ENCODE results near the gene NAGS.
A peak's percentile ranks its signal among the peaks of the same experiment; 100 is the strongest.
"Not testable (repeated sequence)": the region's sequence is repeated elsewhere in the genome, so short reads cannot be mapped to it uniquely, and the experiment has no call there.

Gene NAGS

DNA sequence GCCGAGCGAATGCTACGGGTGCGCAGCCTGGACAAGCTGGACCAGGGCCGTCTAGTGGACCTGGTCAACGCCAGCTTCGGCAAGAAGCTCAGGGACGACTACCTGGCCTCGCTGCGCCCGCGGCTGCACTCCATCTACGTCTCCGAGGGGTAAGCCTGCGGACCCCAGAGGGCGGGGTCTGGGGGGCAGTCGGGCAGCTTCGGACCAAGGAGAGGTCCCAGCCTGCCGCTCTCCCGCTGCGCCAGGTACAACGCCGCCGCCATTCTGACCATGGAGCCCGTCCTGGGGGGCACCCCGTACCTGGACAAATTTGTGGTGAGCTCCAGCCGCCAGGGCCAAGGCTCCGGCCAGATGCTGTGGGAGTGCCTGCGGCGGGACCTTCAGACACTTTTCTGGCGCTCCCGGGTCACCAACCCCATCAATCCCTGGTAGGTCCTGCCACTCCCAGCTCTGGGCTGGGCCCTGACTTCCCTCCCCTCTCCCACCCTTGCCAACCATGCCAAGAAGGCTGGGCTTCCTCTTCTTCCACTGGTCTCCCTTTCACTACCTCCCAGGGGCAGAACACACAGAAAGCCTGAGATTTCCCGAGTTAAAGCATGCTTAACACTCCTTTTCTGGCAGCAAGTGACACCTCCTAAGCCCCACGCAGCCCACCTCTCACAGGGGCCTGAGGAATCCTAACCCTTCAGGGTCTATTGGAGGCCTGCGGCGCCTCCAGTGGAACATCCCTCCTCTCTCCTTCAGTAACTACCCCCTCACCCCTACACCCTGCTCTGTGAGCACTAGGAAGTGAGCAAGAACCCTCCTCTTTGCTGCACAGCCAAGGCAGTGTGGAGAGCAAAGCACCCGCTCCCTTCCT is 3.2 kb downstream of the NAGS start:
- DNase-seq, result no peak

DNA sequence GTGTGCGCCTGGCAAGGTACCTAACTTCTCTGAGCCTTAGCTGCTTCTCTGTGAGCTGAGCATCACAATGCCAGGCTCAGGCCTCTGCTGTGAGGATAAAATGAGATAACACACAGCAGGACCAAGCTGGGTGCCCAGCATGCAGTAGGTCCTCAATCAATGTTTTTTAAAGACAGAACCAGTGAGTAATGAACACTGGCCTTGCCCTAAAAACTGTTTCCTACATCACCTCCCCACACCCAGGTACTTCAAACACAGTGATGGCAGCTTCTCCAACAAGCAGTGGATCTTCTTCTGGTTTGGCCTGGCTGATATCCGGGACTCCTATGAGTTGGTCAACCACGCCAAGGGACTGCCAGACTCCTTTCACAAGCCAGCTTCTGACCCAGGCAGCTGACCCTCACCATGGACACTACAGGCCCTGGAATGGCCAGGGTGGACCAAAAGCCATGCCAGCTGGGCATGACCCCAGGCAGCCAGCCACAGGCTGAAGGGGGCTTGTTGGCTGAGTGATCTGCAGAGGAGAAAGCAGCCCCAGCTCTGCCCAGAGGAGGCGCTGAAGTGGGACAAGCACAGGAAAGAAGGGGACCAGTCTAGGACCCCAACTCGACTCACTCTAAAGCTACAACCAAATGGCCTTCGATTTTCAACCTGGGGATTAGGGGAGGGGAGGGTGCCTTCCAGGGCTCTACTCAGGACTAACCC is 3.9 kb downstream of the NAGS start:
- DNase-seq, result no peak

- DNase-seq, result no peak
These were observed 6.7 kb downstream of the NAGS start for GRCh38 chr17:44010966-44011647.

DNA sequence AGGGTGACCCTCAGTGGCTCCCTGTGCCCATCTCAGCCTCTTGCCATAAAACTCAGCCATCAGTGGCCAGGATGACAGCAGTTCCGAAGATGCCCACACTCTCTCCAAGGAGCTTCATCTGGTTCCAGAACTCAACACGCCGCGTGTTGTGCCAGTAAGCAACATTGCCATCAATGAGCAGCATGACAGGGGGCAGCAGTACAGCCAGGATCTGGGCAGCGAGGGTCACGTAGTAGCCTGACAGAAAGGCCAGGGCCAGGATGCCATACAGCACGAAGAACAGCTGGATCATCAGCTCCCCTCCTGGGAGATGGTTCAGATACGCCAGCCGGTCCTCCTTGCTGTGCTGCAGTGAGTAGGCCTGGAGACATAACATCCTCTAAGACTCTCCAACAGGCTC is 7.5 kb downstream of the NAGS start:
- no peak for DNase-seq

DNA sequence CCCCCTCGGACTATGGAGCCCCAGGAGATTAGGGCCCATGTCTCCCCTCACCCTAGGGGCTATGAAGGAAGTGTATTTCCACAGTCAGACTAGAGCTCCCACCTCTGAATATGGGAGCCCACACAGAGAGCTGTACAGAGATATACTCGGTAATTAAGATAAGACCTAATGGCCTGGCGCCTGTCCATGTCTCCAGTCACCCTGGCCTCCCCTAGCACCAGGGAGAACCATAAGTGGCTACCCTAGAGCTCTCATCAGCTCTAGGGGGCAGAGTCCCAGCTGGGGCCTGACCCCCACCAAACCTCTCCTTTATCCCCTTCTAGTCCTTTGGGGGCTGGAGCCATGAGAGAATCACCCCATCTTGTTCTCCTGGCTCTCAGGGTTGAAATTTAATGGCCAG is 8.0 kb downstream of the NAGS start:
- DNase-seq, result no peak

GRCh38 chr17:44012874-44013273 is 8.5 kb downstream of the NAGS start:
- DNase-seq, result no peak

DNA sequence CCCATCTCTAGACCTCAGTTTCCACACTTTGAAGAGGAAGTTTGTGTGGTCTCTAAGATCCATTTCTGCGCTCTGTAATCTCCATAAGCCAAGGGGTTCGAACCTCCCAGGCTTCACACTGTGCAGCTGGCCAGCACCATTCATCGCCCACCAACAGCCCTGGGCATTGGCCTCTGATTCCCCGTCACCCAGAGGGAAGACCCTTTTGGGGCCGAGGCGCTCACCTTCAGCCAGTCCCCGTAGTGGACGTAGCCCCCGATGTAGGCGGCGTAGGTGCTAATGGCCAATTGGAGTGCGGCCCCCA is 9.7 kb downstream of the NAGS start:
- no peak for DNase-seq

DNA sequence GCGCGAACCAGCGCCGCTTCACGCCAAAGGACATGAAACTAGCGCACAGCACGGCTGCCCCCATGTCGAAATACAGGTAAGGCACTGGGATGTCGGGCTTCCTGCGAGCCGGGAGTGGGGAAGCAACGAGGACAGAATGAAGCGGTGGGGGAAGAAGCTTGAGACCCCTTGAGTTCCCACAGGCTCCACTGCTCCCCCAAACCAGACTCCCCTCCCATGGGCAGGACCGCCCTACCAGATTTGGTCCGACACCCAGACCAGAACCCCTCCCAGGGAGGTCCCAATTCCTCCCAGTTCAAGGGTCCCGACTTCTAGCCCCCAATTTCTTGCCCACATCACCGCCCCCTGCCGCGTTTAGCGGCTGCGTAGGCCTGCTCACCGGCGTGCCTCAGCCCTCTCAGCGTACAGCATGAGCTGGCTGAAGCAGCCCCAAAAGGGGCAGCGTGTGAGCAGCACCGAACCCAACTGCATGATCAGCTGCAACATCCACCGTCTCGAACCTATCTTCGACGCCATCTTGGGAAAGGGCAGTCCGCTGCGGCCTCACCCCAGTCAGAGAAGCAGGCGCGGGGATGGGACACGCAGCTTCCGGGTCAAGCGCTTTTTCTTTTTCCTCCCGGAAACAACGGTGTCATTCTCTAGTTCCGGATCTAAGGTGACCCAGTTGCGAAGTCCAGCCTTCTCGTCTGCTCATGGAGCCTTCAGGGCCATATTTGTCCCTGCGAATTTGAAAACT is 10.2 kb downstream of the NAGS start, which contains the start of gene TMEM101:
Gene TMEM101, minus strand, starts transcription at position 527 of the 736 bp plus-strand sequence. Its CDS starts 11 bp downstream, at position 516.
- DNase-seq, result peak; percentile 94

GRCh38 chr17:44021227-44021626 is 16.8 kb downstream of the NAGS start:
- not testable (repeated sequence) for DNase-seq

GRCh38 chr17:44022246-44022645 is 17.8 kb downstream of the NAGS start:
- no peak for DNase-seq

DNA sequence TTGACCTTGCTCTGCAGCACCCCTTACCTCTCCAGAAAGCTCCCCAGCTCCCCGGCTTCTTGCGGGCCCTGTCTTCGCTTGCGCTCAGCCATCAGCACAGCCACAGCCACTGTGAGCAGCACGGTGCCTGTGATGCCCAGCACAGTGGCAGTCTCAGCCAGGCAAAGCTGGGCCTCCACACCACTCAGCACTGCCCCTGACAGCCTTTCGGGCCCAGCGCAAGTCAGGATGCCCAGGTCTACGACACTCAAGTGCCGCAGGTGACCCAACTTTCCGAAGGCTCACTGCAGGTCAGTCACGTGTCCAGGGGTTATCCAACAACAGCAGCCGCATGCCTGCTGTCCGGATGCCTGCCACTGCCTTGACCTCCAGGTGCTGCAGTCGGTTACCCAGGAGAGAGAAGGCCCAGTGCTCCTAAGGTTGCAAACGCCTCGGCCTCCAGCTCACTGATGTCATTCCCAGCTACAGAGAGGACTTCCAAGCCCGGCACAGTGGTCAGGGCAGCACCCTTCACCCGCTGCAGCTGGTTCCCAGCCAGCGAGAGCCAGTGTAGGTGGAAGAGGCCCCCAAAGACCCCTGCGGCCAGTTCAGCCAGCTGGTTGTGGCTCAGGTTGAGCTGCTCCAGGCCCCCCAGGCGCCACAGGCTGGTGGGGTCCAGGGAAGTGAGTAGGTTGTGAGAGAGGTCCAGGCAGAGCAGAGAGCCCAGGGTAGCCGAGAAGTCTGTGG is 19.3 kb downstream of the NAGS start:
- no peak for DNase-seq

GRCh38 chr17:44024271-44024663 is 19.8 kb downstream of the NAGS start:
- no peak for DNase-seq

DNA sequence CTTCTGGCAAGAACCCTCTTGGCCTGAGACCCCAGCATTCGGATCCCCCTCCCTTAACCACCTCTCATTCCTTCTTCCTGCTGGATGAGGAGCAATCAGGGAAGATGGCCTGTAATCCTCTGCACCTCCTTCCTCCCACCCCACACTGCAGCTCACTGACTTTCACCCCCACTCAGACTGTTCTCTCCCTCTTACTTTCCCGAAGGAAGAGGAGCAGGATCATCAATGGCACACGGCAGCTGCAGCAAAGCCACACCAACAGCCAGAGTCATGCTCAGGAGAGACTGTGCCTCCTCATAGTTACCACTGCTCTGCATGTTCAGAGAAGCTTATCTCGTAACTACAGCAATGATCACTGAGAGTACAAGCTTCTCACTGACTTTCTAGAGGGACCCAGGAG is 20.4 kb downstream of the NAGS start:
- no peak for DNase-seq

DNA sequence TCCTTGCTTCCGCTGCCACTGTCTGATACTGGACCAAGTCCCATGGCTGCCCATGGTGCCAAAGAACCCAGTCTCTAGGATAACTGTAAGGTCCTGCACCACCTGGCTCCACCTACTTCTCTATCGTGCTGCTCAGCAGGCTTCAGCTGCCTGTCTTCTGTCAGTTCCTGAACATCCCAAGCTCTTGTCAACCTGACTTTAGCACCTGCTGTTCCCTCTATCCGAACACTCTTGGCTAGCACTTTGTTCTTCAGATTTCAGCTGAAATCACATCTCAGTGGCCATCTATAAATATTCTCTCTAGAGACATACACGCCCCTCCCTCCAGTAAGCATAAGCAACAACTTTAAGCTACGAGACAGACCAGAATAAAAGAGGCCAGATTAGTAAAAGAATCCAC is 25.3 kb downstream of the NAGS start:
- no peak for DNase-seq

DNA sequence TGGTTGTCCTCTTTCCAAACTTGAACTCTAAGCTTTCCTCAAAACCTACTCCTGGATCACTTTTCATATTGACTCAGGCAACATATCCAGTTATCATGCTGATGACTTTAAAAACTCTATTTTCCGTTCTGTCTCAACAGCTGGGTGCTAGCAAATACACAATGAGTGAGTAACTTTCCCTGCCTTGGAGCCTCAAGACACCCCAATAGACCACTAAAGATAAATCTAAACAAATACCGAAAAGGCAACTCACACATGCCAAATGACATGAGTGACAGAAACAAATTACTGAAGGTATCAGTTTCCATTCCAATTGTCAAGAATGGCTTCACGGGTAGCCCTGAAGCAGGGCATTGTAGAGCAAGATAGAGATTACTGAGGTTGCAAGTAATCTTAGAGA is 26.1 kb downstream of the NAGS start:
- DNase-seq, result no peak

DNA sequence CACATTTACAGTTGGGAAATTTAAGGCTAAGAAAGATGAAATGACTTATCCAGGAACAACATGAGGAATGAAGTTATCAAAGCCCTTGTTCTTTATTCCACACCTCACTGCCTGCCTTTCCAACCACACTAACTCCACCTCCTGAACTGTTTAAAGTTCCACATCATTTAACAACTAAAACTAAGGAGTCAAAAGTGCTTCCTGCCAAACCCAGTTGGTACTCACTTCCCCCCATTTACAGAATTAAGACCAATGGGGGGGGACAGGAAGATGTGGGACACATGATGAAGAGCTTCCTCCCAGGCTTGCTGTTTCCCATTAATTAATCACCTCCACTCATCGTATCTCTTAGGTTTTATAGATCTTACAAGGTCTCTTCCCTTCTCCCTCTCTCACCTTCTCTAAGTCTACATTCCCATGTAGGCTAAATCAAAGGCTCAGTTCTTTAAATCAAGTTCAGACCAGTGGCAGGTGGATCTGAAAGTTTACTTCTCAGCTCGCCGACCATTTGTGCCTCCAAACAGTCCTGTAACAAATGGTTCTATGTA is 29.5 kb downstream of the NAGS start:
- no peak for DNase-seq

GRCh38 chr17:44034688-44035087 is 30.3 kb downstream of the NAGS start:
- DNase-seq, result not testable (repeated sequence)

- no peak for DNase-seq
These were observed 33.0 kb downstream of the NAGS start for GRCh38 chr17:44037471-44037870.

- no peak for DNase-seq
These were observed 34.2 kb downstream of the NAGS start for GRCh38 chr17:44038604-44039011.

- DNase-seq, result no peak
These were observed 35.6 kb downstream of the NAGS start for GRCh38 chr17:44039829-44040635.

DNA sequence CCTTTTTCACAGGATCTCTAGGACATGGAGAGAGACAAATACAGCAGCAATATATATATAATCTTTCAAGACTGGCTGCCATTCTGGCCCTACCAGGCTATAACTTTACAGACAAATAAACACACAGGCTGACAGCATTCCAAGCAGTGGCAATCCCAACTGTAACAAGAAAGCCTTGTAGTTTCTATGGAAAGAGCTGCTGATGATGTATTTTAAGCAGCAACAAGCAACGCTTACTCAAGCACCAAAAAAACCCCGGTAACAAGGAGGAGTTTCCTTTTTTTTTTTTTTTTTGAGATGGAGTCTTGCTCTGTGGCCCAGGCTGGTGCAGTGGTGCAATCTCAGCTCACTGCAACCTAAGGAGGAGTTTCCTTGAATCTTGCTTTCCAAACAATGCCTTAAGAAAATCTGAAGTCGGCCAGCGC is 38.9 kb downstream of the NAGS start:
- DNase-seq, result no peak
